Endodermal cell (in vitro differentiated cells): ENCODE data around the gene DIRAS1. TPM values are rescaled to one million over a fixed set of nuclear protein-coding genes. Genes with fewer than 3 reads are reported as not detected.

Experiments used
- DNase-seq: peaks from one replicate; pipeline ENCODE4 v3.0.0-alpha.2; 2017
- H3K27ac ChIP-seq: 2 replicates; pipeline ENCODE4 v1.5.1; 2013; ENCODE audit warnings: mild to moderate bottlenecking, low read depth, low read length, moderate library complexity
- H3K27me3 ChIP-seq: 2 replicates; pipeline ENCODE4 v1.6.1; 2013; ENCODE audit warnings: mild to moderate bottlenecking, low read length, moderate library complexity; ENCODE audit not compliant: insufficient read depth, control insufficient read depth, poor library complexity, severe bottlenecking
- H3K36me3 ChIP-seq: 2 replicates; pipeline ENCODE4 v1.7.0; 2013; ENCODE audit warnings: mild to moderate bottlenecking, low read length, moderate library complexity; ENCODE audit not compliant: control insufficient read depth, insufficient read depth
- H3K4me1 ChIP-seq: one replicate; pipeline ENCODE4 v1.7.0; 2013; ENCODE audit warnings: low read length; ENCODE audit not compliant: control insufficient read depth, insufficient read depth
- H3K4me3 ChIP-seq: 2 replicates; pipeline ENCODE4 v1.5.1; 2013; ENCODE audit warnings: mild to moderate bottlenecking, low read length, moderate library complexity
- H3K9ac ChIP-seq: 2 replicates; pipeline ENCODE4 v1.6.1; 2013; ENCODE audit warnings: mild to moderate bottlenecking, low read length, moderate library complexity; ENCODE audit not compliant: poor library complexity, severe bottlenecking; ENCODE audit errors: extremely low read depth
- H3K9me3 ChIP-seq: 2 replicates; pipeline ENCODE4 v1.6.1; 2013; ENCODE audit warnings: mild to moderate bottlenecking, low read length, moderate library complexity; ENCODE audit not compliant: control insufficient read depth
- H3K27ac Mint-ChIP-seq: 2 replicates; pipeline ENCODE4 v1.8.0; 2020; ENCODE audit warnings: mixed read lengths
- H3K27me3 Mint-ChIP-seq: 2 replicates; pipeline ENCODE4 v1.8.0; 2021; ENCODE audit warnings: mild to moderate bottlenecking, mixed read lengths; ENCODE audit not compliant: insufficient read depth
- H3K36me3 Mint-ChIP-seq: 2 replicates; pipeline ENCODE4 v1.8.0; 2020; ENCODE audit warnings: low read depth, mixed read lengths
- H3K4me1 Mint-ChIP-seq: 2 replicates; pipeline ENCODE4 v1.8.0; 2020; ENCODE audit warnings: mixed read lengths
- H3K4me3 Mint-ChIP-seq: 2 replicates; pipeline ENCODE4 v1.8.0; 2020; ENCODE audit warnings: mild to moderate bottlenecking, moderate library complexity, mixed read lengths
- H3K9me3 Mint-ChIP-seq: 2 replicates; pipeline ENCODE4 v1.8.0; 2020; ENCODE audit warnings: mild to moderate bottlenecking, mixed read lengths
- WGBS, 2 experiments: methylation state at CpG; one replicate each; pipeline versions ENCODE4 v1.1.5 to v1.1.7; 2013; ENCODE audit warnings: missing lambda C conversion rate in 2 of 2, mixed read lengths in 1 of 2; ENCODE audit not compliant: insufficient coverage in 1 of 2, insufficient read length in 1 of 2; 5-methylcytosine and 5-hydroxymethylcytosine counted together
- long read RNA-seq, 4 experiments: library from polyadenylated mRNA in 2 of 4; library from RNA in 1 of 4; library from capped mRNA in 1 of 4; stranded (forward) in 3 of 4; unstranded in 1 of 4; transcript quantifications; one replicate each; pipeline ENCODE4 v2.0.0, GENCODE V29; 2020 to 2021; ENCODE audit warnings: inconsistent platforms in 1 of 4
- polyA plus RNA-seq, 2 experiments: library from polyadenylated mRNA; stranded (reverse); fragments of 50-300 nt; gene quantifications; one replicate each; pipeline ENCODE4 v1.2.3, GENCODE V29; 2013
- total RNA-seq, 2 donors: library from RNA; stranded (reverse); fragmentation: NEBNext Ultra II Directional in 1 of 2; extraction: Animal tissue kit (Norgen Biotek cat#: 25700) in 1 of 2; gene quantifications; 2 replicates in 1 of 2; 3 replicates in 1 of 2; pipeline ENCODE4 v1.2.1, GENCODE V29; 2021
- TF ChIP-seq, protein P1 (sequence below): fragments of 200-600 bp; sonication (generic); conservative IDR thresholded peaks from 2 replicates; pipeline ENCODE4 v1.5.0; 2021; ENCODE audit warnings: antibody characterized with exemption, mild to moderate bottlenecking

The DIRAS1 gene
- total RNA-seq, result 1 to 10 TPM; 4.7 to 8.4 TPM
- polyA plus RNA-seq (2013, experiment 1 of 2), result 10.9 TPM
- polyA plus RNA-seq (2013, experiment 2 of 2), result 9.4 TPM
- long read RNA-seq, experiment 1, result 0 reads
- long read RNA-seq, experiment 2, partial matches to known transcripts, result 0 of 4 reads
- long read RNA-seq, experiment 2, other reads (novel, unspliced or antisense), result 1 of 4 reads
- long read RNA-seq, experiment 3, partial matches to known transcripts, result 0 of 1 reads
- long read RNA-seq, experiment 3, other reads (novel, unspliced or antisense), result 1 of 1 reads
- long read RNA-seq, experiment 4, partial matches to known transcripts, result 0 of 1 reads
- long read RNA-seq, experiment 4, other reads (novel, unspliced or antisense), result 1 of 1 reads

- H3K27ac ChIP-seq, result no peak within 1 kb of the TSS
- H3K9me3 Mint-ChIP-seq, result peaks cover under 1% of the 10 kb centered on the region
- peaks cover 10% of the 10 kb centered on the region for H3K27me3 ChIP-seq
- H3K27ac Mint-ChIP-seq, result no peak within 1 kb of the TSS
- peaks cover 3% of the 10 kb centered on the region for H3K36me3 Mint-ChIP-seq
- H3K4me1 Mint-ChIP-seq, result peaks cover 4% of the 10 kb centered on the region
- H3K4me3 ChIP-seq, result peak within 1 kb of the TSS; percentile 64
- peaks cover 15% of the 10 kb centered on the region for H3K27me3 Mint-ChIP-seq
- DNase-seq, result peak; percentile 88
- no peaks in the 10 kb centered on the region for H3K36me3 ChIP-seq
- H3K4me1 ChIP-seq, result no peaks in the 10 kb centered on the region
- H3K4me3 Mint-ChIP-seq, result peak within 1 kb of the TSS; percentile 66
- H3K9ac ChIP-seq, result peak within 1 kb of the TSS; percentile 11
- TF ChIP-seq, protein P1, sequence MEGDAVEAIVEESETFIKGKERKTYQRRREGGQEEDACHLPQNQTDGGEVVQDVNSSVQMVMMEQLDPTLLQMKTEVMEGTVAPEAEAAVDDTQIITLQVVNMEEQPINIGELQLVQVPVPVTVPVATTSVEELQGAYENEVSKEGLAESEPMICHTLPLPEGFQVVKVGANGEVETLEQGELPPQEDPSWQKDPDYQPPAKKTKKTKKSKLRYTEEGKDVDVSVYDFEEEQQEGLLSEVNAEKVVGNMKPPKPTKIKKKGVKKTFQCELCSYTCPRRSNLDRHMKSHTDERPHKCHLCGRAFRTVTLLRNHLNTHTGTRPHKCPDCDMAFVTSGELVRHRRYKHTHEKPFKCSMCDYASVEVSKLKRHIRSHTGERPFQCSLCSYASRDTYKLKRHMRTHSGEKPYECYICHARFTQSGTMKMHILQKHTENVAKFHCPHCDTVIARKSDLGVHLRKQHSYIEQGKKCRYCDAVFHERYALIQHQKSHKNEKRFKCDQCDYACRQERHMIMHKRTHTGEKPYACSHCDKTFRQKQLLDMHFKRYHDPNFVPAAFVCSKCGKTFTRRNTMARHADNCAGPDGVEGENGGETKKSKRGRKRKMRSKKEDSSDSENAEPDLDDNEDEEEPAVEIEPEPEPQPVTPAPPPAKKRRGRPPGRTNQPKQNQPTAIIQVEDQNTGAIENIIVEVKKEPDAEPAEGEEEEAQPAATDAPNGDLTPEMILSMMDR, result no peak
- WGBS, 2 experiments, result 0% methylated on average over 20 to 94 of the region's 100 CpGs
- no peaks in the 10 kb centered on the region for H3K9me3 ChIP-seq
These were observed at the start of gene DIRAS1 for GRCh38 chr19:2720777-2721569. Gene DIRAS1 (minus strand): TSS chr19:2721372. CDS start chr19:2717806, 3,566 bp downstream.

- Mint-ChIP-seq H3K4me1 (no peaks in the 10 kb centered on the region), H3K36me3 (peaks cover 14% of the 10 kb centered on the region), H3K27me3 (no peaks in the 10 kb centered on the region), H3K9me3 (no peaks in the 10 kb centered on the region), H3K4me3 (no peak overlapping the region), H3K27ac (no peak overlapping the region)
- no peak for DNase-seq
- WGBS, 2 experiments, result 94% methylated on average over 35 to 40 of the region's 40 CpGs
- no peaks in the 10 kb centered on the region for H3K4me1 ChIP-seq
- no peak overlapping the region for H3K9ac ChIP-seq
- H3K9me3 ChIP-seq, result no peaks in the 10 kb centered on the region
- TF ChIP-seq, protein P1, result no peak
- H3K4me3 ChIP-seq, result no peak overlapping the region
- no peaks in the 10 kb centered on the region for H3K27me3 ChIP-seq
- no peak overlapping the region for H3K27ac ChIP-seq
- H3K36me3 ChIP-seq, result peaks cover 9% of the 10 kb centered on the region
These were observed 49.2 kb upstream of the DIRAS1 start for GRCh38 chr19:2770055-2771013.

GRCh38 chr19:2769218-2769617 is 48.0 kb upstream of the DIRAS1 start:
- Mint-ChIP-seq H3K4me3 (no peak overlapping the region), H3K4me1 (no peaks in the 10 kb centered on the region), H3K27me3 (no peaks in the 10 kb centered on the region), H3K9me3 (no peaks in the 10 kb centered on the region), H3K27ac (no peak overlapping the region), H3K36me3 (peaks cover 14% of the 10 kb centered on the region)
- Histone ChIP-seq H3K4me1 (no peaks in the 10 kb centered on the region), H3K9ac (no peak overlapping the region), H3K9me3 (no peaks in the 10 kb centered on the region), H3K4me3 (no peak overlapping the region), H3K27ac (no peak overlapping the region), H3K27me3 (no peaks in the 10 kb centered on the region), H3K36me3 (peaks cover 18% of the 10 kb centered on the region)
- no peak for DNase-seq
- 95 to 96% methylated on average over 6 to 8 of the region's 8 CpGs for WGBS, 2 experiments
- TF ChIP-seq, protein P1, result no peak
